D721Med (cell line): ENCODE measurements around the gene PTPN13.

Experiments
- DNase-seq: peaks from one replicate; pipeline ENCODE4 v3.0.0; 2011; ENCODE audit warnings: low spot score; ENCODE audit not compliant: insufficient read length
- FAIRE-seq: peaks from 2 replicates; lab custom pipeline; 2011; peaks lifted over from hg19 to GRCh38; lab: Jason Lieb, UNC
- TF ChIP-seq, protein P1 (sequence below): IDR thresholded peaks from 2 replicates; pipeline ENCODE4 v1.5.1; 2012; ENCODE audit warnings: mild to moderate bottlenecking, control low read depth; ENCODE audit not compliant: insufficient read depth; ENCODE audit errors: missing control alignments

Gene PTPN13

DNA sequence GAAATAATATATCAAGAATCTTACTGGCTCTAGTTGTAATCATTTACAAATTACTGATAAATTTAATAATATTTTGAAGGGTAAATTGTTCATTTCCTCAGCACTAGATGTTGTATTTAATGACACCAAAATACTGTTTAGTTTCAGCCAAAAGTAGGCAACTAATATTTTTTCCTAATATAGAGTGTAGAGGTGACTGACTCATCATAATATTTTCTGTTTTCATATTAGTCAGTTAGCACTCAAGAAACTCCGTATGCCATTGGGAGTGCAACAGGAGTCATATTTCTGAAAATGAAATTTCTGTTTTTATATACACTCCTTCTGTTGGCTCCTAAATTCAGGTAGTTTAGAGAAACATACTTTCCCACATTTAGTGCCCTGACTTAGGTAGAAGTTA is 36.6 kb upstream of the PTPN13 start:
- no peak for FAIRE-seq

DNA sequence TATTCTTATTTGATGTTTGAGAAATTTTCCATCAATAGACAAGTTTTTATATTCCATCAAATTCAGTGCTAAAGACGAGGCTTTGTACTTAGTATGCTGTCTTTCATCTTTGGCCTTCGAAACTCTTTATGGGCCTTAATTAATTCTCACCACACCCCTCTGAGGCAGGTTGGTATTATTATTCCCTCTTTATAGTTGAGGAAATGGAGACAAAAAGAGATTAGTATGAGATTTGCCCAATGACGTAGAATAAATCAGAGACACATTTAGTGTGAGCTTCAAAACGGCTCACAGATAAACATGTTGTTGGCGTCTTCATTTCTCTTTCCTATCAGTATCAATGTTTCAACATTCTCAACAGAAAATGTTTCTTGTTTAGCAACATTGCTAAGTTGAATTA is 35.9 kb upstream of the PTPN13 start:
- FAIRE-seq: no peak

More for the DNA sequence above, 36.6 kb upstream of the PTPN13 start:
- TF ChIP-seq, protein P1, sequence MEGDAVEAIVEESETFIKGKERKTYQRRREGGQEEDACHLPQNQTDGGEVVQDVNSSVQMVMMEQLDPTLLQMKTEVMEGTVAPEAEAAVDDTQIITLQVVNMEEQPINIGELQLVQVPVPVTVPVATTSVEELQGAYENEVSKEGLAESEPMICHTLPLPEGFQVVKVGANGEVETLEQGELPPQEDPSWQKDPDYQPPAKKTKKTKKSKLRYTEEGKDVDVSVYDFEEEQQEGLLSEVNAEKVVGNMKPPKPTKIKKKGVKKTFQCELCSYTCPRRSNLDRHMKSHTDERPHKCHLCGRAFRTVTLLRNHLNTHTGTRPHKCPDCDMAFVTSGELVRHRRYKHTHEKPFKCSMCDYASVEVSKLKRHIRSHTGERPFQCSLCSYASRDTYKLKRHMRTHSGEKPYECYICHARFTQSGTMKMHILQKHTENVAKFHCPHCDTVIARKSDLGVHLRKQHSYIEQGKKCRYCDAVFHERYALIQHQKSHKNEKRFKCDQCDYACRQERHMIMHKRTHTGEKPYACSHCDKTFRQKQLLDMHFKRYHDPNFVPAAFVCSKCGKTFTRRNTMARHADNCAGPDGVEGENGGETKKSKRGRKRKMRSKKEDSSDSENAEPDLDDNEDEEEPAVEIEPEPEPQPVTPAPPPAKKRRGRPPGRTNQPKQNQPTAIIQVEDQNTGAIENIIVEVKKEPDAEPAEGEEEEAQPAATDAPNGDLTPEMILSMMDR: no peak
- no peak for DNase-seq

DNA sequence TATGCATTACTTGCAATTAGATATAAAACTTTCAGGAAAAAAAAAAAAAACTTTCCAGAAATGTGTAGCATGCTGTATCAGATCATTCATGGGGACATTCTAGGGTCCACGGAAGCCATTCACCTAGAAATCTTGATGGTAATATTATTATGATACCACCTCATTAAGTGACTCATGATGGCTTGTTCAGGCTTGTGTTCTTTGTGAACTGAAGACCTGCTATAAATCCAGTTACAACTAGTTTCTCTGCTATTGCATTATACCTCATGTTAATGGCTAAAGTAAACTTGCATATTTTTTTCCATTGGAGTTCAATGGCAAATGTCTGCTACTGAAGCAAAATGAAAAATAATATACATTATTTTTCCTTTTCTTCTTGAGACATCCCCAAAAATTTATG is 35.3 kb upstream of the PTPN13 start:
- FAIRE-seq (no peak), DNase-seq (no peak)
- TF ChIP-seq, protein P1: no peak

More for the DNA sequence above, 35.9 kb upstream of the PTPN13 start:
- TF ChIP-seq, protein P1: no peak
- no peak for DNase-seq

DNA sequence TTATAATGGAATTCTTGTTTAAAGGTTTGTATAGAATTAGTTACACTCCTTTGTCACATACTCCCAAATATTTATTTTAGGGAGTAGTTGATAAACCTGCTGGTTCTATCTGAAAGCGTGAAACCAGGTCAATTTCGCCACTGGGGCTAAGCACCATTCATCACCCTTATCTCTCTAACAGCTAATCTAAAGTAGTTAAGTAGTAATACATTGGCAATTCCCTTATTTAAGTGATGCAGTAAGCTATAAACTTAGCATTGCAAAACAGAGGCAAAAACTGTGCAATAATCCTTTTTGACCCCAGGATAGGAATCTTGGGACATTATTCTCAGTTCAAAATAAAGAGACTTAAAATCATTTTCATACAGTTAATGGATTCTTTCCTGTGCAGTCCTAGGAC is 33.7 kb upstream of the PTPN13 start:
- DNase-seq (no peak), FAIRE-seq (peak; percentile 21)
- TF ChIP-seq, protein P1: no peak

DNA sequence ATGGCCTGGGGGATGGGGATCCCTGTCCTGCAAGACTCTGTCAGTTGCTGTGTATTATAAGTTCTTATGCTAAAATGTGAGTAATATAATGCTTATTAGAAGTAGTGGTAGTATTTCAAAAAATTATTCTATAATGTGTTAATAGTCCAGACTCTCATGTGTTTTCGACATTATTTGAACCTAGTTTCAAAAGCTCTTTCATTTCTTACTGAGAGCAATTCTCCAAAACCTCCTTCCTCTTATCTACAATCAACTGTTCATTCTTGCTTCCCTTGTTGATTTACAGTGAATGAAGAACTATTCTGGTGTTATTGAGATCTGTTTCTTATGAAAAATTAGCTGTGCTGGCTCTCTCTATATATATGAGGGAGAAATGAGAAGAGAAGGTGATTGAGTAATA is 32.9 kb upstream of the PTPN13 start:
- no peak for FAIRE-seq
- DNase-seq: no peak
- TF ChIP-seq, protein P1: no peak

DNA sequence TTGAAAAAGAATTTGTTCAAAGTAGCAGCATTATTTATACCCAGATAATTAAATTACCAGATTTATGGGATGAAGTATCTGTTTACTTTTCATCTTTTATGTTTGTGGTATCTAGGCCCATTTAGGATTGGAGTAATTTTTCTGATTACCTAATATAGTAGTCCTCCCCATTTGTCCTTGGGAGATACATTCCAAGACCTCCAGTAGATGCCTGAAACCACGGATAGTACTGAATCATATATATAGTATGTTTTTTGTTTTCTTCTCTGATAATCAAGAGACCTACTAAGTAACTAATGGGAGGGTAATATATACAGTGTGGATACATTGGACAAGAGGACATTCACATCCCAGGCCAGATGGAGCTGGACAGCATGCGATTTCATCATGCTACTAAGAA is 30.7 kb upstream of the PTPN13 start:
- FAIRE-seq: no peak
- TF ChIP-seq, protein P1: no peak
- DNase-seq: no peak

DNA sequence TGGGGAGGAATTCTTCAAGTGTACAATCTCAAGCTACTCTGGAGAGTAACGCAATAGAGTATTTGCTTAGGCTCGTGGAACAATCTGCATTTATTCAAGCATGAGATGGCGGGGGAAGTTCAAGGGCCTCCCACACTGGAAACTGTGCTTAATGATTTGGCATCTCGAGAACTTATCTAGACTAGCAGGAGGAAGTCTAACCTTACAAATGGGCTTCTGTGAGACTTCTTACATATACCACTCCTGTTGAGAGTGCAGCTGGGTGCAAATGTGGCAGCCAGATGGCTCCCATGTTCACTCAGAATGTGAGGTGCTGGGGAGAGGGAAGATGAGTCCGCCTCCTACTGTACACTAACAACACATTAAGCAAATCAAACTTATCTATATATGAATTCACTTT is 29.3 kb upstream of the PTPN13 start:
- TF ChIP-seq, protein P1: no peak
- DNase-seq (no peak), FAIRE-seq (no peak)
